HEK293 (cell line): Measurements from ENCODE around the gene SMKR1.

ENCODE experiments used
- CTCF ChIA-PET: fragments of 350-600 bp; formaldehyde crosslinking; extraction: SDS; loops from one replicate; lab custom pipeline; 2021; ENCODE audit warnings: antibody characterized with exemption; lab: Yijun Ruan, JAX
- POLR2A ChIA-PET: fragments of 300-600 bp; formaldehyde crosslinking; extraction: SDS; loops from one replicate; lab custom pipeline; 2020; ENCODE audit warnings: antibody characterized with exemption, inconsistent platforms; lab: Yijun Ruan, JAX
- H3K27ac ChIP-seq: fragments of 200-500 bp; sonication (Bioruptor generic); 2 replicates; pipeline ENCODE4 v1.5.1; 2014; ENCODE audit warnings: low read depth, low read length, control low read depth, inconsistent platforms; ENCODE audit errors: extremely low read depth
- H3K36me3 ChIP-seq, 2 experiments: fragments of 200-500 bp in 1 of 2; sonication (Bioruptor generic) in 1 of 2; 1 replicate in 1 of 2; 2 replicates in 1 of 2; pipeline ENCODE4 v1.5.1; 2014 to 2017; ENCODE audit warnings: inconsistent platforms in 2 of 2, low read length in 2 of 2; ENCODE audit not compliant: control insufficient read depth in 2 of 2, insufficient read depth in 1 of 2
- H3K4me1 ChIP-seq: fragments of 200-500 bp; sonication (Bioruptor generic); 2 replicates; pipeline ENCODE4 v1.5.1; 2014; ENCODE audit warnings: mild to moderate bottlenecking, low read length, inconsistent platforms; ENCODE audit not compliant: control insufficient read depth, insufficient read depth
- H3K4me3 ChIP-seq: 2 replicates; pipeline ENCODE4 v1.5.1; 2011; ENCODE audit warnings: low read depth, mild to moderate bottlenecking, control low read depth, low read length, moderate library complexity
- H3K9me3 ChIP-seq: fragments of 200-500 bp; sonication (Bioruptor generic); 2 replicates; pipeline ENCODE4 v1.5.1; 2014; ENCODE audit warnings: low read depth, low read length, inconsistent platforms; ENCODE audit not compliant: control insufficient read depth, insufficient read depth
- AEBP2 ChIP-seq: fragments of 450-650 bp; formaldehyde crosslinking; IDR thresholded peaks from 2 replicates; pipeline ENCODE4 v1.5.1; 2016; ENCODE audit warnings: missing biosample characterization, missing genetic modification characterization, borderline replicate concordance
- HOXA7 ChIP-seq: sonication (generic); formaldehyde crosslinking; IDR thresholded peaks from 2 replicates; pipeline ENCODE4 v1.8.1; 2022; ENCODE audit warnings: missing genetic modification reagents, borderline replicate concordance
- OSR2 ChIP-seq: fragments of 450-650 bp; formaldehyde crosslinking; IDR thresholded peaks from 2 replicates; pipeline ENCODE4 v1.5.1; 2016; ENCODE audit warnings: missing biosample characterization, missing genetic modification characterization
- OVOL3 ChIP-seq: fragments of 450-650 bp; formaldehyde crosslinking; IDR thresholded peaks from 2 replicates; pipeline ENCODE4 v1.5.1; 2016; ENCODE audit warnings: missing biosample characterization, missing genetic modification characterization
- PRDM2 ChIP-seq: fragments of 450-650 bp; formaldehyde crosslinking; IDR thresholded peaks from 2 replicates; pipeline ENCODE4 v1.5.1; 2016; ENCODE audit warnings: missing biosample characterization, missing genetic modification characterization, borderline replicate concordance
- PRDM4 ChIP-seq: fragments of 450-650 bp; formaldehyde crosslinking; IDR thresholded peaks from 2 replicates; pipeline ENCODE4 v1.5.1; 2017; ENCODE audit warnings: missing biosample characterization, missing genetic modification characterization
- REST ChIP-seq: fragments of 450-650 bp; formaldehyde crosslinking; IDR thresholded peaks from 2 replicates; pipeline ENCODE4 v1.5.1; 2016; ENCODE audit warnings: missing biosample characterization, missing genetic modification characterization
- TCF7L2 ChIP-seq: IDR thresholded peaks from 2 replicates; pipeline ENCODE4 v1.6.1; 2011; ENCODE audit warnings: low read depth, mild to moderate bottlenecking, inconsistent platforms, low read length, moderate library complexity, borderline replicate concordance
- ZNF18 ChIP-seq: fragments of 450-650 bp; formaldehyde crosslinking; IDR thresholded peaks from 2 replicates; pipeline ENCODE4 v1.5.1; 2016; ENCODE audit warnings: missing biosample characterization, missing genetic modification characterization
- ZNF19 ChIP-seq: fragments of 450-650 bp; formaldehyde crosslinking; IDR thresholded peaks from 2 replicates; pipeline ENCODE4; 2016; ENCODE audit warnings: missing biosample characterization, missing genetic modification characterization, low read depth
- ZNF211 ChIP-seq: fragments of 450-650 bp; formaldehyde crosslinking; IDR thresholded peaks from 2 replicates; pipeline ENCODE4 v1.5.1; 2016; ENCODE audit warnings: low read depth, missing biosample characterization, missing genetic modification characterization
- ZNF214 ChIP-seq: fragments of 450-650 bp; formaldehyde crosslinking; IDR thresholded peaks from 2 replicates; pipeline ENCODE4 v1.5.1; 2017; ENCODE audit warnings: missing biosample characterization, mild to moderate bottlenecking, missing genetic modification characterization, borderline replicate concordance
- ZNF561 ChIP-seq: fragments of 450-650 bp; IDR thresholded peaks from 2 replicates; pipeline ENCODE4 v1.5.1; 2018; ENCODE audit warnings: missing biosample characterization, missing genetic modification characterization, borderline replicate concordance
- ZNF623 ChIP-seq: fragments of 450-650 bp; formaldehyde crosslinking; IDR thresholded peaks from 2 replicates; pipeline ENCODE4 v1.5.1; 2016; ENCODE audit warnings: missing biosample characterization, missing genetic modification characterization
- ZNF704 ChIP-seq: fragments of 450-650 bp; formaldehyde crosslinking; IDR thresholded peaks from 2 replicates; pipeline ENCODE4 v1.5.1; 2016; ENCODE audit warnings: missing biosample characterization, missing genetic modification characterization
- ZNF777 ChIP-seq: fragments of 450-650 bp; formaldehyde crosslinking; IDR thresholded peaks from 2 replicates; pipeline ENCODE4 v1.5.1; 2017; ENCODE audit warnings: missing biosample characterization, missing genetic modification characterization, borderline replicate concordance

Gene SMKR1

GRCh38 chr7:129465080-129465479 is 37.3 kb upstream of the SMKR1 start (continued):
- no peak for TF ChIP-seq OVOL3
- TF ChIP-seq ZNF18 (tag by site-specific recombination): no peak
- TF ChIP-seq ZNF211 (tag by site-specific recombination): no peak

- Histone ChIP-seq H3K36me3 (peaks cover 3 to 62% of the 10 kb centered on the region in 2 experiments), H3K27ac (no peak overlapping the region)
- CTCF ChIA-PET: interaction anchor here (1.1 to 3.2 kb wide), 2 partner anchors 248 to 249 kb away, joined by 4 to 18 read pairs; no protein-coding TSS in a partner anchor
These were observed 35.5 kb upstream of the SMKR1 start for GRCh38 chr7:129466796-129467195.

GRCh38 chr7:129468087-129468486 is 34.2 kb upstream of the SMKR1 start:
- Histone ChIP-seq H3K4me1 (no peaks in the 10 kb centered on the region), H3K9me3 (no peaks in the 10 kb centered on the region), H3K36me3 (peaks cover 3 to 49% of the 10 kb centered on the region in 2 experiments), H3K4me3 (no peak overlapping the region), H3K27ac (no peak overlapping the region)
- ChIA-PET POLR2A (no interaction called here), CTCF (interaction anchor here (1.1 to 6.6 kb wide), 4 partner anchors 101 to 250 kb away, joined by 4 to 74 read pairs (median 26); no protein-coding TSS in a partner anchor)
- no peak for TF ChIP-seq ZNF561 (tag by site-specific recombination)
- no peak for TF ChIP-seq ZNF704 (tag by site-specific recombination)
- no peak for TF ChIP-seq AEBP2
- TF ChIP-seq REST (tag by site-specific recombination): no peak
- TF ChIP-seq OSR2 (tag by site-specific recombination): no peak
- no peak for TF ChIP-seq ZNF777 (tag by site-specific recombination)
- no peak for TF ChIP-seq PRDM2 (tag by site-specific recombination)
- TF ChIP-seq ZNF623 (tag by site-specific recombination): no peak
- TF ChIP-seq HOXA7 (CRISPR knock-in tag): no peak
- no peak for TF ChIP-seq TCF7L2
- TF ChIP-seq PRDM4 (tag by site-specific recombination): no peak
- TF ChIP-seq ZNF19 (tag by site-specific recombination): no peak

More at GRCh38 chr7:129466796-129467195, 35.5 kb upstream of the SMKR1 start:
- Histone ChIP-seq H3K4me3 (no peak overlapping the region), H3K9me3 (no peaks in the 10 kb centered on the region)
- TF ChIP-seq ZNF214 (tag by site-specific recombination): no peak
- TF ChIP-seq, all 188 proteins: peak for 0
- POLR2A ChIA-PET: no interaction called here
- no peaks in the 10 kb centered on the region for H3K4me1 ChIP-seq
